Stimulated activated CD4-positive, alpha-beta T cell treated with anti-CD3 and anti-CD28 coated beads, Interleukin-15, amount 100 ng/mL, for 1 hour (primary cell): ENCODE results near the gene SLC6A13.
"Not testable (repeated sequence)": the region's sequence is repeated elsewhere in the genome, so short reads cannot be mapped to it uniquely, and the experiment has no call there.

Experiments used
- DNase-seq, 2 donors: peaks; one replicate each; pipeline ENCODE4 v3.0.0-alpha.2; 2020; ENCODE audit warnings: low read depth in 1 of 2, low spot score in 1 of 2

Gene SLC6A13

DNA sequence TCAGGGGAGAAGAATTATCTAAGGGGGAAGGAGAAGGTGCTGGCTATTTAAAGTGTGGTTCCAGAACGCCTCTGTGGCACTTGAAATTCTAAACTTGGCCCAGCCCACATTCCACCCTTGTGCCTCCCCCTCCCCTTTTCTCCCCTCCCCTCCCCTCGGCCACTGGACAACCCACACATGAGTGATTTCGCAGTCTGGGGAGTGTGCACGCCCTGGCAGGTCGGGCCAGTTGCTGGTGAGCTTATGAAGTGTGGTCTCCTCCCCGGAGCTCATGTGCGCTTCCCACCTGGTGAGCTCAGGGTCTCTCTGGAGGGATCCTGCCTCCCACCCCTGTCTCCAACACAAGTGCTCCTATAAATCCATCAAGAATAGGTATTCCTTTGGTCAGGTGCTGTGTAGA lies at the start of gene SLC6A13:
TSS of gene SLC6A13 (minus strand) at position 20 of the 400 bp plus-strand sequence. CDS start 2,784 bp downstream, outside the sequence.
- no peak for DNase-seq

GRCh38 chr12:308511-308910 lies 45.9 kb upstream of the SLC6A13 start:
- DNase-seq, result no peak

DNA sequence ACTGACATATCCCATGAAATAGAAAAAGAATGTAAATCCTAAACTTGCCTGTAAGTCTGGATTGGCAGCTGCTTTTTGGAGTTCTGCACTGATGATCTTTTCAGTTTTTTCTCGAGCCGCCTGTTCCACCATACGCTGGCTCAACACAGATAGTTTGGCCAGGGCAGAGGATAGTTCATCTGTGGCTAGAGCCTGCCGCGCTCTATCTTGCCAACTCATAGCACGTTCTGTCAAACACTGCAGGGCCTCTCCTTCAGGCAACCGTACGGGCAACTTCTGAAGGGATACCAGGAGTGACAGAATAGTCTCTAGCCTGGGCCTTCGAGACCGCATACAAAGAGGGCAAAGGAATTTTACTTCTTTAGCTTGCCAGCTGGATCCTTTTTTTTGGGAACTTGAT lies 44.8 kb upstream of the SLC6A13 start:
- no peak for DNase-seq

DNA sequence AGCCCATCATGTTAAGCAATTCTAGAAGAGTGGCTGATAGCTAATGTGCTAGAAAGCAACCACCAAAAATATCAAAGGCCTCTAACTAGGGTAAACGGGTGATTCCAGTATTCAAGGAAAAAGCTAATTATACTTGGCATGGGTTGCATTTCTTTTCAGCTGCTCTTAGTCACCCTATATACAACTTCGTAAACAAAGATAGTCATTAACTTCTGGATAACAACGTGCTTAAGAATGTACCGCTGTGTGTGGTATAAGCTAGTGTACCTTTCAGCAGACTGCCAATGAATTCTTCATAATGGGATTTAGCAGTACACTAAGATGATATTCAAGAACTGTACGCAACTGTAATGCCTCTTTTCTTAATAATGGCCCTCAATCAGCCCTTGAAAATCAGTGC lies 42.2 kb upstream of the SLC6A13 start:
- DNase-seq, result no peak

- not testable (repeated sequence) for DNase-seq
Observed at GRCh38 chr12:302766-303165, 40.1 kb upstream of the SLC6A13 start.

GRCh38 chr12:300166-300565 lies 37.5 kb upstream of the SLC6A13 start:
- not testable (repeated sequence) for DNase-seq

DNA sequence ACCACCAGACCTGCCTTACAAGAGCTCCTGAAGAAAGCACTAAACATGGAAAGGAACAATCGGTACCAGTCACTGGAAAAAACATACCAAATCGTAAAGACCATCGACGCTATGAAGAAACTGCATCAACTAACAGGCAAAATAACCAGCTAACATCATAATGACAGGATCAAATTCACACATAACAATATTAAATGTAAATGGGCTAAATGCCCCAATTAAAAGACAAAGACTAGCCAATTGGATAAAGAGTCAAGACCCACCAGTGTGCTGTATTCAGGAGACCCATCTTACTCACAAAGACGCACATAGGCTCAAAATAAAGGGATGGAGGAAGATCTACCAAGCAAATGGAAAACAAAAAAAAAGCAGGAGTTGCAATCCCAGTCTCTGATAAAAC lies 36.9 kb upstream of the SLC6A13 start:
- DNase-seq, result not testable (repeated sequence)

DNA sequence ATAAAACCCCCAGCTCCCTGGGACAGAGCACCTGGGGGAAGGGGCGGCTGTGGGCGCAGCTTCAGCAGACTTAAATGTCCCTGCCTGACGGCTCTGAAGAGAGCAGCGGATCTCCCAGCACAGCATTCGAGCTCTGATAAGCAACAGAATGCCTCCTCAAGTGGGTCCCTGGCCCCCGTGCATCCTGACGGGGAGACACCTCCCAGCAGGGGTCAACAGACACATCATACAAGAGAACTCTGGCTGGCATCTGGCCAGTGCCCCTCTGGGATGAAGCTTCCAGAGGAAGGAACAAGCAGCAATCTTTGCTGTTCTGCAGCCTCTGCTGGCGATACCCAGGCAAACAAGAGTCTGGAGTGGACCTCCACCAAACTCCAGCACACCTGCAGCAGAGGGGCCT lies 35.4 kb upstream of the SLC6A13 start:
- DNase-seq, result not testable (repeated sequence)

- DNase-seq, result no peak
Observed at GRCh38 chr12:295132-295531, 32.5 kb upstream of the SLC6A13 start.

GRCh38 chr12:293199-293598 lies 30.6 kb upstream of the SLC6A13 start:
- no peak for DNase-seq

GRCh38 chr12:292186-292585 lies 29.6 kb upstream of the SLC6A13 start:
- DNase-seq, result no peak

DNA sequence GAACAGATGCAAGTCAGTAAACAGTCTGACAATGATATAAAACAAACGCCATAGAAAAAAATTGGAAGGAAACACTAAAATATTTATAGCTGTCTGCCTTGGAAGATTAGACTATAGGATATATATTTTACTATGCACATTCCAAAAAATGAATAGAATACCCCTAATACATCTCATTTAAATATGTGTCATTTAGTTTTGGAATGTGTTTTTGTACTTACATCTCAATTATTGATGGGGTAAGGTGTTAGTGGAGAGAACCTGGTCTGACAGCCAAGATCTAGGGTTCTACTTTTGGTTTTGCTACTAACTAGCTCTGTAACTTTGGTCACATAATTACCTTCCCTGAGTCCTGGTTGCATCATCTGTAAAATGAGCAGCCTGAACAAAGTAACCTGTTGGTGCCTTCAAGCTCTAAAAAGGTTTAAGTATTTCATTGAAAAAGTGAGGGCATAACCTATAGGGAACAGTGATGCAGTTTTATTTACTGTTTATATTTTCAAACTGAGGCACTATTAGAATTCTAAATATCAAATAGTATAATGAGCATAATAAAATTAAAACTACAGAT lies 28.6 kb upstream of the SLC6A13 start:
- no peak for DNase-seq

DNA sequence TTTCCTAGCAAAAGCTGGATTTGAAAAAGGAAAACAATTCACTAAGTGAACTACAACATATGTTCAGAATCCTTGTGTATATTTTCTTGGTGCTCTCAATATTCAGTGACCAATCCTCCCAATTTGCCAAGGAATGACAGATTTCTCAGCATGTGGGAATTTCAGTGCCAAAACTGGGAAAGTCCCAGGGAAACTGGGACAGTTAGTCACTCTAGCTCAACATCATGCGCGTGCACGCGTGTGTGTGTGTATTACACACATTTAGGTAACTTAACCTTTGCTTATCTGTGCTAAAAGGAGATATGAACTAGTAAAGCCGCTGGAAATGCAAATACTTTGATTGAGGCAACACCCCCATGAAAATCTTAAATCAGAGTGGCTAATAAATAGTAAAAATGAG lies 26.1 kb upstream of the SLC6A13 start:
- no peak for DNase-seq

DNA sequence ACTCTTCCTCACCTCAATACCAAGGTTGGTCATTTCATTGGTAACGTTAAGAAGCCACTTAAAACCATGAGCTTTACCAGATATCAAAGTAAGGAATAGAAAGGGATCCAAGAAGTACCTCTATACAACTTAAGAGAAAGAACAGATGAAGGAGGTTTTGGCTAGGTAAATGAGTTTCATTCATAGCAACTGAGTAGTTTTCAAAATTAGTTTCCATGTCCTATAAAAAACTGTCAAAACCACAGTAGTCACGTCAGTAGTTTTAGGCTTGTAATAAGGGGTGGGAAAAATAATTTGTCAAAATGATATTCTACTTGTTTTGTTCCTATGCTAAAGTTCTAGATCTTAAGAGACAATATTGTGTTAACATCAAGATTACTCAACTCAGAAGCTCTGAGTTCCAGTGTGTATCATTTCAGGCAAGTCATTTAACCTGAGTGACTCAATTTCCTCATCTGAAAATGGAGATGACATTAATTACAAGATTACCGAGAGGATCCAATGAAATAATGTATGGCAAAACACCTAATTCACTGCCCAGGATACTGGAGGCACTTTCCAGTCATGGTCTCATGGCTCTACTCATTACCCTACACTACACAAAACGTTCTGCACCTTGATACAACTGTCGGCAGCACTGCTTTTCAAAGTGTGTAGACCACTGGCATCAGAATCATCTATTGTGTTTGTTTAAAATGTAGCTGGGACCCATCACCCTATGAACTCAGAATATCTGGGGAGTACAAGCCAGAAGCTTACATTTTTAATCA lies 24.1 kb upstream of the SLC6A13 start:
- DNase-seq, result no peak

GRCh38 chr12:278046-278445 lies 15.4 kb upstream of the SLC6A13 start:
- no peak for DNase-seq

GRCh38 chr12:275812-276211 lies 13.2 kb upstream of the SLC6A13 start:
- no peak for DNase-seq

DNA sequence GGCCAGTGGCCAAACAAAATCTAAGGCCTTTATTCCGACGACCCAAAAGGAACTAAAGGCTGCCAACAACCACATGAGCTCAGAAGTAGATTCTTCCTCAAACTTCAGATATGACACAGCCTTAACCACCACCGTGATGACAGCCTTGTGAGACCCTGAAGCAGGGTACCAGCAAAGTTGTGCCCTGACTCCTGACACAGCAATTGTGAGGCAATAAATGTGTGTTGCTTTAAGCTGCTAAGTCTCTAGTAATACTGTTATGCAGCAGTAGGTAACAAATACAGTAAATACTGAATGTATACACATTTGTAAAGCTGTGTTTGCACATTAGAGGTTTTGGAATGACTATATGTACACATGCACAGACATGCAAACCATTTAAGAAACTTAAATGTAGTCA lies 10.7 kb upstream of the SLC6A13 start:
- DNase-seq, result no peak

- DNase-seq, result no peak
Observed at GRCh38 chr12:272942-273341, 10.3 kb upstream of the SLC6A13 start.

DNA sequence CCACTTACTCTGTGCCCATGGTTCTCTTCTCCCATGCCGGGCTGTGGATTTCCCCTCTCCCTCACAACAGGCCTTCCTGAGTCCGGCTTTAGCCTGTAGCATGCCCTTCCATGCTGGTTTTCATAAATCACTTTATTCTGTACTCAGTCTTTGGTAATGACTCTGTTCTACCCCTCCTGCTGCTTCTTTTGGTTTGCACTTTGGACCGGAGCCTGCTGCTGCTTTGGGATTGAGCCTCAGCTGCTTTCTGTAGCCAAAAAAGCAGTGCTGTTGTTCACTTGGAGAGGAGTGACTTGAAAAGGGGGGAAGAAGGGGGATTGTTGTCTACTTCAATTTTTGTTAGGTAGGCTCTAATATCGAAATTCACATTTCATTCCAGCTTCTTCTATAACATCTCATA lies 8.5 kb upstream of the SLC6A13 start:
- no peak for DNase-seq

DNA sequence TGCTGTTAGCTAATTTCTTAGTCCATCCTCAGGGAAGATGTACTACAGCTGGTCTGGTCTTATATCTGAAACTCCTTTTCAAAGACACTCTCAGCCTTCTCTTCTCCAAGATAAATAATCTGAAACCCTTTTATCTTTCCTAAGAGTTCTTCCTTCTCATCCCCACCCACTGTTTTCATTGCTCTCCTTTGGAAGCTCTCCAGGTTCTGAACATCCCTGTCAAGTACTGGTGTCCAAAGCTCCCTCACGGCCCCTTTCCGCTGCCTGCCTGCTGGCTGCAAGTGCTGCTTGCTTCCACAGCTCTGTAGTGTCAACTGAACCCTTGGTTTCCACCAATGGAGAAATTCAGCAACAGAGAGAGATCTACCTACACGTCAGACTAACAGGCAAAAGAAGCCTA lies 6.6 kb upstream of the SLC6A13 start:
- no peak for DNase-seq

DNA sequence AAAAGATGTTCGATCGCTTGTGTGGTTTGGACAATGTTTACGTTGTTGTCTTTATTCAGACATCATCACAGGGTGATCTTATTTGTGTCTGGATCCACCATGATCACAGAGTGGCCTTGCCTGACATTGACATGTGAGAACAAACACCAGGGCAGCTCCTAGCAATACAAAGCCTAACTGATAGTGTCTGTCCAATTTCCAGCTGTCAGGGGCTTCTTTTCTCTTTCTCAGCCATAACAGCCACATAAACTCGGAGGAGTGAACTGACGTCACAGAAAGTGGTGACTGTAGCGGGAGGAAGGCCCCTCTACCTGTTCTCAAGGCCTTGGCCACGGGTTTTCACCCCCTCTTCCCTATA lies 5.8 kb upstream of the SLC6A13 start:
- no peak for DNase-seq

DNA sequence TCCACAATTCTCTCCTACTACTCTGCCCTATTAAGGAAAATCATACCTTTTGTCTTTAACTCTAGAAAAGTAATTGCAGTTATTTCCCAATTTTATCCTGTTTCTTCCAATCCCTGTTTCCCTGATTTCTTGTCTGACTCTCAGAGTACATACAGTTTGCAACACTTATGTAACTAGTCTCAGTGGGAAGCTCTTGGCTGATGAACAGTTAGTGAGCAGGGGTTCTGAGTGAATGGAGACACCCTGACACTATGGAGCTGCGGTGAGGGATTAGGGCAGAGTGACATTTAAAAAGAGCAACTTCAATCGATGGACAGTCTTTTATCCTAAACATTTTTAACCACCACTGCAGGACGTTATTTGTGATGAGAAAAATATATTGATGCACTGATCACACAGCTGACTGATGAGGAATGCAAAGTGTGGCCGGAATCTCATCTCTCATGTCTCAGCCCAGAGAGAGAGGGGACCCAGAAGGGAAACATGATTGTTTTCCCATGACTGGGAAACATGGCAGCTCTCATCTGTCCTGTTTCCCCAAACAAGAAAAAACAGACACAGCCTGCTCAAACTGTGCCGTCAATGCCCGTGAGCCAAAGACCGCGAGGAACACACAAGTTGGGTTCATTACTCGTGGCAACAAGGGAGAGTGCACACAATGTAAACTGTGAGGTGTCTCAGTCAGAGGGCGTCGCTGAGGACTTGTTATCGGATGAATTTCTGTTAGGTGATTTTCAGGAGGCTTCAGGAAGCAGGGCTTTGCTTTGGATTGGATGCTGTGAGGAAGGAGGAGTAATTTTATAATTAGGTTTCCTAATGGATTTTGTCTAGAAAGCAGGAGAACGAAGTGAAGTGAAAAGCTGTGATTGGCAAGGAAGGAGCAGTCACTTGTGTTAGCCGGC lies 5.2 kb upstream of the SLC6A13 start:
- no peak for DNase-seq
